ENCODE data around the gene DDO. TPM values are rescaled to one million over a fixed set of nuclear protein-coding genes. Genes with fewer than 3 reads are reported as not detected.

The DDO gene
- total and polyA plus RNA-seq, 9 donors = 0.45 to 2.5 (median 0.88) TPM; not detected in 3

- no peak for DNase-seq
- 65 to 76% (median 68%) methylated on average over 2 of the region's 2 CpGs for WGBS, 3 donors
- TF ChIP-seq CTCF (IDR thresholded peaks at IDR 0.05) (no peak), POLR2A (IDR thresholded peaks at IDR 0.05) (no peak), EP300 (IDR thresholded peaks at IDR 0.05) (no peak)
- no peaks in the 10 kb centered on the region for H3K27me3 ChIP-seq
- H3K4me3 ChIP-seq = no peak overlapping the region
- H3K27ac ChIP-seq = no peak overlapping the region
- H3K9me3 ChIP-seq = no peaks in the 10 kb centered on the region
- peaks cover 4% of the 10 kb centered on the region for H3K4me1 ChIP-seq (ENCODE audit: insufficient read depth)
- intact Hi-C loops (cut with DNase I) = loop anchor here in 1 of 4 donors (5.0 kb wide), 1 partner anchor 33 kb away; no protein-coding TSS in a partner anchor
- H3K36me3 ChIP-seq = no peaks in the 10 kb centered on the region
These were observed 60.4 kb downstream of the DDO start for GRCh38 chr6:110355022-110355421.

GRCh38 chr6:110354153-110354552 lies 61.2 kb downstream of the DDO start:
- H3K27ac ChIP-seq = no peak overlapping the region
- H3K4me1 ChIP-seq (ENCODE audit: insufficient read depth) = peaks cover 4% of the 10 kb centered on the region
- intact Hi-C loops (cut with DNase I) = no loop called here
- TF ChIP-seq EP300 (IDR thresholded peaks at IDR 0.05) (no peak), CTCF (IDR thresholded peaks at IDR 0.05) (no peak), POLR2A (IDR thresholded peaks at IDR 0.05) (no peak)
- WGBS, 3 donors = 73 to 85% (median 84%) methylated on average over 2 of the region's 2 CpGs
- H3K9me3 ChIP-seq = no peaks in the 10 kb centered on the region
- H3K36me3 ChIP-seq = no peaks in the 10 kb centered on the region
- no peak overlapping the region for H3K4me3 ChIP-seq
- H3K27me3 ChIP-seq = no peaks in the 10 kb centered on the region
- no peak for DNase-seq

GRCh38 chr6:110353457-110354001 lies 61.8 kb downstream of the DDO start:
- H3K9me3 ChIP-seq = no peaks in the 10 kb centered on the region
- TF ChIP-seq EP300 (IDR thresholded peaks at IDR 0.05) (no peak), POLR2A (IDR thresholded peaks at IDR 0.05) (no peak), CTCF (IDR thresholded peaks at IDR 0.05) (no peak)
- H3K36me3 ChIP-seq = no peaks in the 10 kb centered on the region
- WGBS, 3 donors = 46 to 77% (median 64%) methylated on average over 4 of the region's 4 CpGs
- H3K4me3 ChIP-seq = no peak overlapping the region
- intact Hi-C loops (cut with DNase I) = no loop called here
- no peaks in the 10 kb centered on the region for H3K27me3 ChIP-seq
- H3K27ac ChIP-seq = peak overlapping the region in 1 of 2 donors; percentile 62
- no peak for DNase-seq
- peaks cover 4% of the 10 kb centered on the region for H3K4me1 ChIP-seq (ENCODE audit: insufficient read depth)

GRCh38 chr6:110352563-110353262 lies 62.7 kb downstream of the DDO start:
- H3K36me3 ChIP-seq = no peaks in the 10 kb centered on the region
- TF ChIP-seq POLR2A (IDR thresholded peaks at IDR 0.05) (no peak), CTCF (IDR thresholded peaks at IDR 0.05) (no peak), EP300 (IDR thresholded peaks at IDR 0.05) (no peak)
- H3K27ac ChIP-seq = peak overlapping the region in 1 of 2 donors; percentile 62
- 13 to 16% (median 15%) methylated on average over 7 of the region's 7 CpGs for WGBS, 3 donors
- no peak for DNase-seq
- H3K9me3 ChIP-seq = no peaks in the 10 kb centered on the region
- H3K27me3 ChIP-seq = no peaks in the 10 kb centered on the region
- no peak overlapping the region for H3K4me3 ChIP-seq
- H3K4me1 ChIP-seq (ENCODE audit: insufficient read depth) = peaks cover 4% of the 10 kb centered on the region
- intact Hi-C loops (cut with DNase I) = no loop called here

All from ovary (tissue), 9 donors.